Mesenchymal stem cell (in vitro differentiated cells and primary cell): Measurements from ENCODE around the gene MNX1. TPM values are rescaled to one million over a fixed set of nuclear protein-coding genes. Genes with fewer than 3 reads are reported as not detected.

Experiments used
- DNase-seq: peaks from one replicate; pipeline ENCODE4 v3.0.0-alpha.2; 2013
- H2AFZ ChIP-seq: one replicate; pipeline ENCODE4 v1.6.1; 2013; ENCODE audit warnings: low read depth, mild to moderate bottlenecking, control low read depth, inconsistent platforms, low read length, moderate library complexity
- H2AK5ac ChIP-seq: 2 replicates; pipeline ENCODE4 v1.6.1; 2013; ENCODE audit warnings: low read length, moderate library complexity, mild to moderate bottlenecking, inconsistent platforms; ENCODE audit not compliant: severe bottlenecking
- H2BK120ac ChIP-seq: one replicate; pipeline ENCODE4 v1.6.1; 2013; ENCODE audit warnings: low read depth, mild to moderate bottlenecking, inconsistent platforms, low read length, moderate library complexity
- H2BK12ac ChIP-seq, 2 experiments: one replicate each; pipeline ENCODE4 v1.6.1; 2013; ENCODE audit warnings: inconsistent platforms in 2 of 2, low read length in 2 of 2, mild to moderate bottlenecking in 2 of 2, moderate library complexity in 2 of 2, control low read depth in 1 of 2
- H2BK15ac ChIP-seq: one replicate; pipeline ENCODE4 v1.6.1; 2013; ENCODE audit warnings: mild to moderate bottlenecking, low read depth, inconsistent platforms; ENCODE audit not compliant: poor library complexity, severe bottlenecking
- H2BK5ac ChIP-seq: 2 replicates; pipeline ENCODE4 v1.6.1; 2013; ENCODE audit warnings: low read depth, mild to moderate bottlenecking, low read length, control low read depth, inconsistent platforms; ENCODE audit not compliant: poor library complexity, severe bottlenecking
- H3K14ac ChIP-seq, 2 experiments: one replicate each; pipeline ENCODE4 v1.6.1; 2013; ENCODE audit warnings: inconsistent platforms in 2 of 2, low read length in 2 of 2, control low read depth in 1 of 2, mild to moderate bottlenecking in 1 of 2, moderate library complexity in 1 of 2
- H3K18ac ChIP-seq, 2 experiments: one replicate each; pipeline ENCODE4 v1.6.1; 2013; ENCODE audit warnings: inconsistent platforms in 2 of 2, low read length in 2 of 2, control low read depth in 1 of 2, low read depth in 1 of 2, mild to moderate bottlenecking in 1 of 2
- H3K23ac ChIP-seq, 2 experiments: one replicate each; pipeline ENCODE4 v1.6.1; 2013; ENCODE audit warnings: inconsistent platforms in 2 of 2, low read length in 2 of 2, mild to moderate bottlenecking in 2 of 2, moderate library complexity in 2 of 2, control low read depth in 1 of 2
- H3K27ac ChIP-seq: 2 replicates; pipeline ENCODE4 v1.5.1; 2013; ENCODE audit warnings: mild to moderate bottlenecking, moderate library complexity, low read length, control low read depth, inconsistent platforms; ENCODE audit not compliant: poor library complexity, severe bottlenecking
- H3K27me3 ChIP-seq, 2 experiments: 2 replicates each; pipeline versions ENCODE4 v1.6.1 to v1.7.0; 2013; ENCODE audit warnings: low read length in 2 of 2, mild to moderate bottlenecking in 2 of 2, moderate library complexity in 2 of 2, control low read depth in 1 of 2, inconsistent platforms in 1 of 2; ENCODE audit not compliant: control insufficient read depth in 1 of 2, insufficient read depth in 1 of 2
- H3K36me3 ChIP-seq, 2 experiments: 2 replicates each; pipeline versions ENCODE4 v1.6.1 to v1.7.0; 2013; ENCODE audit warnings: low read length in 2 of 2, control low read depth in 1 of 2, inconsistent platforms in 1 of 2, low read depth in 1 of 2, mild to moderate bottlenecking in 1 of 2; ENCODE audit not compliant: insufficient read depth in 2 of 2, control insufficient read depth in 1 of 2
- H3K4ac ChIP-seq, 2 experiments: one replicate each; pipeline ENCODE4 v1.6.1; 2013; ENCODE audit warnings: inconsistent platforms in 2 of 2, low read length in 2 of 2, mild to moderate bottlenecking in 2 of 2, moderate library complexity in 2 of 2, control low read depth in 1 of 2, low read depth in 1 of 2
- H3K4me1 ChIP-seq: 2 replicates; pipeline ENCODE4 v1.6.1; 2013; ENCODE audit warnings: low read depth, low read length, control low read depth; ENCODE audit not compliant: control insufficient read depth, insufficient read depth
- H3K4me2 ChIP-seq: 2 replicates; pipeline ENCODE4 v1.6.1; 2013; ENCODE audit warnings: low read length, mild to moderate bottlenecking, inconsistent platforms; ENCODE audit not compliant: poor library complexity, severe bottlenecking
- H3K4me3 ChIP-seq, 2 experiments: 2 replicates each; pipeline versions ENCODE4 v1.5.1 to v1.7.0; 2013; ENCODE audit warnings: low read length in 2 of 2, mild to moderate bottlenecking in 2 of 2, control low read depth in 1 of 2, low read depth in 1 of 2; ENCODE audit not compliant: insufficient read depth in 1 of 2
- H3K79me1 ChIP-seq: replicated peaks from 2 replicates; pipeline ENCODE4 v1.6.1; 2013; ENCODE audit warnings: mild to moderate bottlenecking, control low read depth, low read length, inconsistent platforms; ENCODE audit not compliant: poor library complexity, severe bottlenecking
- H3K9ac ChIP-seq: 2 replicates; pipeline ENCODE4 v1.7.0; 2013; ENCODE audit warnings: mild to moderate bottlenecking, low read length, moderate library complexity
- H3K9me3 ChIP-seq: 2 replicates; pipeline ENCODE4 v1.7.0; 2013; ENCODE audit warnings: mild to moderate bottlenecking, low read length; ENCODE audit not compliant: control insufficient read depth
- H4K8ac ChIP-seq: one replicate; pipeline ENCODE4 v1.6.1; 2013; ENCODE audit warnings: inconsistent platforms, mild to moderate bottlenecking, low read length, moderate library complexity
- H4K91ac ChIP-seq: one replicate; pipeline ENCODE4 v1.6.1; 2013; ENCODE audit warnings: mild to moderate bottlenecking, low read length, inconsistent platforms
- WGBS: methylation state at CpG from one replicate; pipeline ENCODE4 v1.1.7; 2013; ENCODE audit warnings: mixed read lengths; 5-methylcytosine and 5-hydroxymethylcytosine counted together
- polyA plus RNA-seq, 2 experiments: library from polyadenylated mRNA; stranded (reverse); fragments of 200-250 nt; gene quantifications; one replicate each; pipeline ENCODE4 v1.2.3, GENCODE V29; 2013

MNX1 gene
- not detected for polyA plus RNA-seq (2013, experiment 1 of 2)
- not detected for polyA plus RNA-seq (2013, experiment 2 of 2)

DNA sequence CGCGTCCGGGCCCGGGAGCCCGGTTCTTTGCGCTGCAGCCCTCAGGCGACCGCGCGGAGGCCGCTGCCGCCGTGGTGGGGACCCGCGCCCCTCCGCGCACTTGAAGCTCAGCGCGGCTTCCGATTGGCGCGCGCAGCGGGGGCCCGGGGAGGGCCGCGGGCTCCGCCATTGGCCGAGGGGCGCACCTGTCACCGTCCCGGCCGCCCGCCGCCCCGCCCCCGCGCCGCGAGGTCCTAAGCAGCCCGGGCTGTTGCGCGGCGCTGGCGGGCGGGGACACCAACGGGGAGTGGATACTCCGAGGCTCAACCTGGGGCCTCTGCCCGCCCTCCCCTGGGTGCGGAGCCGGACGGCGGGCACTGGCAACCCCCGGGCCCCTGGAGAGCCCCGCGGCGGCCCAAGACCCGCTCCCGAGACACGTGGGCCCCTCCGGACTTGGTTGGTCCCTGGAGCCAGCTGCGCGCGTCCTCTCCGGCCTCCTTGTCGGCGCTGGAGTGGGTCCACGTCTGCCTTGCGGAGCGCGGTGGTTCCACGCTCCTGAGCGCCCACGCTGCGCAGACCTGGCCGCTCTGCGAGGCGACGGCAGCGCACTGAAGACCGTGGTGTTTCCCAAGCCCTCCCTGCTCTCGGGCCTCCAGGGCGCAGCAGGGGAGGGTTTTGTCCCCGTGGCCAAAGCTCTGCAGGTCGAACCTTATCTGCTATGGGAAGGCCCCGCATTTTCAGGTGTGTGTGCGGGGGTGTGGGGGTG lies at the start of gene MNX1:
TSS of gene MNX1 (minus strand) at position 76 of the 745 bp plus-strand sequence. CDS start 313 bp downstream, outside the sequence.
- no peak for DNase-seq
- 1% methylated on average over 72 of the region's 87 CpGs for WGBS
- no peak within 1 kb of the TSS for H2AK5ac ChIP-seq

GRCh38 chr7:157059534-157059933 lies 49.1 kb upstream of the MNX1 start:
- H2BK5ac ChIP-seq: no peak overlapping the region
- H3K4me3 ChIP-seq: no peak overlapping the region
- no peak overlapping the region for H3K4me2 ChIP-seq
- H3K27me3 ChIP-seq: peaks cover 0 to 41% of the 10 kb centered on the region in 2 experiments
- no peak overlapping the region for H3K9ac ChIP-seq
- no peak overlapping the region for H3K4ac ChIP-seq
- no peak overlapping the region for H2BK12ac ChIP-seq
- no peak overlapping the region for H2AK5ac ChIP-seq
- H3K9me3 ChIP-seq: peaks cover 13% of the 10 kb centered on the region
- no peaks in the 10 kb centered on the region for H3K79me1 ChIP-seq
- no peak overlapping the region for H2AFZ ChIP-seq
- H4K8ac ChIP-seq: no peak overlapping the region
- no peak overlapping the region for H2BK120ac ChIP-seq
- DNase-seq: no peak
- no peak overlapping the region for H3K18ac ChIP-seq
- no peak overlapping the region for H3K27ac ChIP-seq
- no peaks in the 10 kb centered on the region for H3K4me1 ChIP-seq
- H3K36me3 ChIP-seq: no peaks in the 10 kb centered on the region
- H3K14ac ChIP-seq: no peak overlapping the region
- no peak overlapping the region for H4K91ac ChIP-seq
- H2BK15ac ChIP-seq: no peak overlapping the region
- no peak overlapping the region for H3K23ac ChIP-seq
- 62% methylated on average over 4 of the region's 4 CpGs for WGBS

More for the DNA sequence above, at the start of gene MNX1:
- Histone ChIP-seq H4K91ac (no peak within 1 kb of the TSS), H4K8ac (no peak within 1 kb of the TSS), H3K4me1 (peaks cover 27% of the 10 kb centered on the region), H3K27ac (no peak within 1 kb of the TSS), H3K4me3 (peak within 1 kb of the TSS in 1 of 2 experiments; percentile 46), H3K4ac (no peak within 1 kb of the TSS), H3K14ac (no peak within 1 kb of the TSS), H2AFZ (no peak within 1 kb of the TSS), H3K27me3 (peaks cover 86 to 92% of the 10 kb centered on the region in 2 experiments), H2BK15ac (no peak within 1 kb of the TSS), H3K9ac (no peak within 1 kb of the TSS), H3K36me3 (no peaks in the 10 kb centered on the region), H3K4me2 (peak within 1 kb of the TSS; percentile 81), H3K18ac (no peak within 1 kb of the TSS), H3K79me1 (no peaks in the 10 kb centered on the region), H2BK5ac (no peak within 1 kb of the TSS), H3K23ac (peak within 1 kb of the TSS in 1 of 2 experiments; percentile 15), H2BK120ac (no peak within 1 kb of the TSS), H3K9me3 (no peaks in the 10 kb centered on the region), H2BK12ac (no peak within 1 kb of the TSS)

DNA sequence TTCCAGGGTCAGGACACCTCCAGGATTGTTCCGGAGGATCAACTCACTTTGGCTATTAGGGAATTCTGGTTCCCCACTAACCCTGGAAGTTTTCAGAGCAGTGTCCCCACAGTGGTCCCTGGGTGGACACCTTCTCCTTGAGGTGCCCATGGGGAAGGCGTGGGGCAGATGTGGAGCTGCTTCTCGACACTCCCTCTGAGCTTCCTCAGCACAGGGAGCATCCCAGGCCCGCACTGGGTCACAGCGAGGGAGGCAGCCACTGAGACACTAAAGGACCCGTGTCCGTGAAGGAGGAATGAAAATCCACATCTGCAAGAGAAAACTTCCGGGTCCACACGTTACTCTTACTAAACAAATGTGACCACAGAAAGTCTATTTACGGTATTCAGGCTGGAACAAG lies 48.2 kb upstream of the MNX1 start:
- H3K27me3 ChIP-seq: peaks cover 0 to 41% of the 10 kb centered on the region in 2 experiments
- H2AK5ac ChIP-seq: no peak overlapping the region
- no peak overlapping the region for H4K8ac ChIP-seq
- H3K4me2 ChIP-seq: no peak overlapping the region
- no peaks in the 10 kb centered on the region for H3K4me1 ChIP-seq
- H4K91ac ChIP-seq: no peak overlapping the region
- H3K36me3 ChIP-seq: no peaks in the 10 kb centered on the region
- no peak overlapping the region for H3K18ac ChIP-seq
- H3K4me3 ChIP-seq: no peak overlapping the region
- H3K14ac ChIP-seq: no peak overlapping the region
- H2BK15ac ChIP-seq: no peak overlapping the region
- H3K4ac ChIP-seq: no peak overlapping the region
- no peak overlapping the region for H2AFZ ChIP-seq
- DNase-seq: no peak
- H3K9ac ChIP-seq: no peak overlapping the region
- peaks cover 13% of the 10 kb centered on the region for H3K9me3 ChIP-seq
- no peak overlapping the region for H2BK5ac ChIP-seq
- H3K23ac ChIP-seq: no peak overlapping the region
- H2BK12ac ChIP-seq: no peak overlapping the region
- no peak overlapping the region for H3K27ac ChIP-seq
- H2BK120ac ChIP-seq: no peak overlapping the region
- H3K79me1 ChIP-seq: no peaks in the 10 kb centered on the region
- 82% methylated on average over 8 of the region's 10 CpGs for WGBS

GRCh38 chr7:157058068-157058467 lies 47.6 kb upstream of the MNX1 start:
- Histone ChIP-seq H2AK5ac (no peak overlapping the region), H2BK5ac (no peak overlapping the region), H4K8ac (no peak overlapping the region), H2BK15ac (no peak overlapping the region), H2BK120ac (no peak overlapping the region), H3K79me1 (no peaks in the 10 kb centered on the region), H4K91ac (no peak overlapping the region), H3K9me3 (peaks cover 13% of the 10 kb centered on the region), H3K14ac (no peak overlapping the region), H3K4me3 (no peak overlapping the region), H3K27me3 (peaks cover 0 to 44% of the 10 kb centered on the region in 2 experiments), H3K4ac (no peak overlapping the region), H3K18ac (no peak overlapping the region), H2BK12ac (no peak overlapping the region), H3K4me2 (no peak overlapping the region), H3K36me3 (no peaks in the 10 kb centered on the region), H3K9ac (no peak overlapping the region), H2AFZ (no peak overlapping the region), H3K27ac (no peak overlapping the region), H3K23ac (no peak overlapping the region), H3K4me1 (no peaks in the 10 kb centered on the region)
- DNase-seq: no peak
- WGBS: 75% methylated on average over 8 of the region's 8 CpGs
